ENCODE measurements around the gene MRPL18.
"Not testable (repeated sequence)": the region's sequence is repeated elsewhere in the genome, so short reads cannot be mapped to it uniquely, and the experiment has no call there.

MRPL18 gene

DNA sequence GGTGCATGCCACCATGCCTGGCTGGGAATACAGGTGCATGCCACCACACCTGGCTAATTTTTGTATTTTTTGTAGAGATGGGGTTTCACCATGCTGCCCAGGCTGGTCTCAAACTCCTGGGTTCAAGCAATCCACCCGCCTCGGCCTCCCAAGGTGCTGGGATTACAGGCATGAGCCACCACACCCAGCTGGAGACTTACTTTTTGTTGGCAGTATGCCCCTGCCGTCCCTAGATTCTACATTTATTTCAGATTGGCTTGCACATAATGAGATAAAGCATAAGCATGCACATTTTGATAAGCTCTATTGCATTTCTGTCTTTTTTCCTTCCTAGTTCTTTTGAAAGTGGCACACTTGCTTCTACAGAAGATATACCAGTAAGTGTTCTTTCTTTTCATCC, 26.5 kb downstream of the MRPL18 start:
- not testable (repeated sequence) for DNase-seq (ENCODE audit: low read depth, low spot score)

DNA sequence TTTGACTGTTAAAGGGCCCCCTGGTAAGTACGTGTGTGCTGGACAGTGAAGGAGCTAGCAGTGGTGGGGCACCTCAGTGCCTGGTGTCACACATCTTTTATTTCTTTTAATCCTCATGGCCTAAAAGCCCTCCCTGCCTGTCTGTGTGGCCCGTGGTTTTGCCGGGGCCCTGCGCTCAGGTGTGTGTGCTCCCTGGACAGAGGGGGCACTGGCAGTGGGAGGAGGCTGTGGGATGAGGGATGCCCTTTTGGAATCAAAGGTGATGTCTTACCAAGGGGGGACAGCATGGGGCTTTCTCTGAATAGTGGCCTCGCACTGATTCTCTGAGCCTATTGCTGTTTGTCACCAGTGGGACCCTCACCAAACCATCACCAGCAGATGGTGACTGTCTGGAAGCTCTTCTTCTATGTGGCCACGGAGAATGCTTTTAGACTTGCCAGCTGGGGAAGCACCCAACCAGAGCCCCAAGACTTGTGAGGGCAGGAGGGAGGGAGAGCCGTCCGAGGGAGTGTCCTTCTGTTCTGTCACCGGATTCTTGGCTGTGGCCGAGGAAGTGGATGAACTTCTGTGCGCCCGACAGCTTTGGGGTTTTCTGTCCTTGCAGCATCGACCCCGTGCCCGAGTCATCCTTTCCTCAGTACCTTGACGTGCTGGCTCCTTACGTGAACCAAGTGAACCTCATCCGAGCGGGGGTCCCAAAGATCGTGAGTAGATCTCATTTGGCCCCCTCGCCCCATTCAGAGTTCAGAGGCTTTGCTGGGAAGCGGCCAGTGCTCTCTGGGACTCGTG, 27.9 kb downstream of the MRPL18 start:
- no peak for DNase-seq (ENCODE audit: low read depth, low spot score)

DNA sequence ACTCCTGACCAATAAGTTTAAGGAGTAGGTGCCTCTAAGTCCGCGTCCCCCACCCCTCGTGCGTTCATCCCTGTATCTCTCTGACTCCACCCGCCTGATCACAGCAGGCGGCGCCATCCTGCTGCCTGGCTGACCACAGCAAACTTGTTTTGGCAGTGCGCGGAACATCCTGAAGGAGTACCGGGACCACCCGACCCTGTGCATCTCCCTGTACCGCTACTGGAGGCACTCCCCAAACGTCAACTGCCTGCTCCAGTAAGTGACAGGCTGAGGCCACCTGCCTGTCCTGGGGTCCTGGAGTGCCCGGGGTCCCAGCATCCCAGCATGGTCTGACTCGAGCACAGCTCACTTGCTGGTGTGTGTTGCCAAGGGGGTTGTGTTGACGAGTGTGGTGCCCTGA, 28.8 kb downstream of the MRPL18 start:
- no peak for DNase-seq (ENCODE audit: low read depth, low spot score)

DNA sequence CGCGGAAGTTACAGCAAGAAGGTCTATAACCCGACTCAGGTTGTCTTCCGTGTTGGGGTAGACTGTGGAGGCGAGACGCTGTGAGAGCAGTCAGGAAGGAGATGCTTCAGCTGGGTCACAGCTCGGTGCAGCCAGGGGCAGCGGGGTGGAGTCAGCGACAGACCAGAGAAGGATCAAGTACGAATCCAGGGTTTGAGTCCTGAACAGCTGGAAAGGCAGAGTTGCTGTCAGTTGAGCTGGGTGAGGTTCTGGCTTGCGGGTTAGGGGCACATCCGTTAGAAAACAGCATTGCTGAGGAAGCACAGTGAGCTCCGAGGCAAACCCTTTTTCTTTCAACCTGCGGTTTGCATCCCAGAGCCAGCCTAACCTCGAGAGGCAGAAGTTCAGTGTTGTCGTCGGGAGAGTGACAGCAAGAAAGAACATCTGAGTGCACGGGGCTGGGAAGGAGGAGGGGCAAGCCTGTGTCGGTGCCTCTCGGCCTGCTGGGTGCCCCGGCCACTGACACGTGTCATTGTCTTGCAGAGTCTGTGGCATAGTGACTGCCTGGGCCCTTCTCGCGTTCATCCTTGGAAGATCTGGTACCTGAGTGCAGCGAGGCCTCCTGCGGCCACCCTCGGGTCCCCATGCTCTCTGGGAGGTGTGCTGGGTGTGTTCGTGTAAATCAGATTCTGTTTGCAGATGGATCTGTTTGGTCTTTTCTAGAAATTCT, 29.8 kb downstream of the MRPL18 start:
- no peak for DNase-seq (ENCODE audit: low read depth, low spot score)

DNA sequence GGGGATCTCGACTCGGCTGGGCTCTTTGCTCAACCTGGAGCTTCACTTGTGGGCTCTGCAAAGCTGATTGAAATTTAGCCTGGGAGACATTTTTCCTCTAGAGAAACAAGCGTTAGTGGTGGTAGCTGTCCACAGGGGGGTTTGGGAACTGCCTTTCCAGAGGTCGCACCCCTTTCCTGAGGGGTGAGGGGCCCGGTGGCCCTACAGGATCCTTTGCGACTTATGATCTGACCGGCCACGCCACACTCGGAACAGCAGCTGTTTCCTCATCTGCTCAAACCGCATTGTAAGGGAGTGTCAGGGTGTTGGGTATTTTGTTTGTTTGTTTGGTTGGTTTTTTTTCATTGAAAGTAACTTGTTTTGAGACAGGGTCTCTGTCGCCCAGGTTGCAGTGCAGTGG, 30.9 kb downstream of the MRPL18 start:
- no peak for DNase-seq (ENCODE audit: low read depth, low spot score)

DNA sequence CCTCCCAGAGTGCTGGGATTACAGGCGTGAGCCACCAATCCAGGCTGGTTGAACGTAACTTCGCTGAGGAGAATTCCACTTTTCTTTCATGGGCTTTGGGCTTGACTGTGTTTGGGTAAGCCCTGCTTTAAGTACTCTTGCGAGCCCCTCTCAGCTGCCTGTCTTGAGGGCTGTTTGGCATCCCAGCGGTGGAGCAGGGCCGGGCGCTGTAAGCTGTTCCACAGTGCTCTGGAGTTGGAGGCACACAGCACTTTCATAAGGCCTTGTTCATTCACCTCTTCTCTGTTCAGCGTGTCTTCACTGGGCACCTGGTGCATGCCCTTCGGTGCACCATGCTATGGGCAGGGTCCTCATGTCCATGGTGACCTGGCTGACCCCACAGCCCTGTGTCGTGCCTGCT, 31.5 kb downstream of the MRPL18 start:
- no peak for DNase-seq (ENCODE audit: low read depth, low spot score)

DNA sequence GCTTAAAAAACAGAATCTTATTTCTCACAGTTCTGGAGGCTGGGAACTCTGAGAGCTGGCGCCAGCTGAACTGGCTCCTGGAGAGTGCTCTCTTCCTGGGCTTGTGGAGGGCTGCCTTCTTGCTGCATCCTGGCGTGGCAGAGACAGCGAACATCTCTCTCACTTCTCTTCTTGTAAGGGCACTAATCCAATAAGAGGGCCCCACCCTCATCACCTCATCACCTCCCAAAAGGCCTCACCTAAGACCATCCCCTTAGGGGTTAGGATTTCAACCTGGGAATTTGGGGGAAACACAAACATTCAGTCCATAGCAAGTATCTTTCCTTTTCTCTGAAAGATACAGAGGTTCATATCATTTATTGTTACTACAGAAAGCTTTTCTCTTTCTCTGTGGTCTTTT, 33.7 kb downstream of the MRPL18 start:
- DNase-seq (ENCODE audit: low read depth, low spot score) = no peak

DNA sequence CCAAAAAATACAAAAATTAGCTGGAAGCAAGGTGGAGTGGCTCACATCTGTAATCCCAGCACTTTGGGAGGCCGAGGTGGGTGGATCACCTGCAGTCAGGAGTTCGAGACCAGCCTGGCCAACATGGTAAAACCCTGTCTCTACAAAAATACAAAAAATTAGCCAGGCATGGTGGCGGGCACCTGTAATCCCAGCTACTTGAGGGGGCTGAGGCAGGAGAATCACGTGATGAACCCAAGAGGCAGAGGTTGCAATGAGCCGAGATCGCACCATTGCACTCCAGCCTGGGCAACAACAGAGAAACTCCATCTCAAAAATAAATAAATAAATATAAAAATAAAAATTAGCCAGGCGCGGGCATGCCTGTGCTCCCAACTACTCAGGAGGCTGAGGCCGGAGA, 34.4 kb downstream of the MRPL18 start:
- DNase-seq (ENCODE audit: low read depth, low spot score) = not testable (repeated sequence)

DNA sequence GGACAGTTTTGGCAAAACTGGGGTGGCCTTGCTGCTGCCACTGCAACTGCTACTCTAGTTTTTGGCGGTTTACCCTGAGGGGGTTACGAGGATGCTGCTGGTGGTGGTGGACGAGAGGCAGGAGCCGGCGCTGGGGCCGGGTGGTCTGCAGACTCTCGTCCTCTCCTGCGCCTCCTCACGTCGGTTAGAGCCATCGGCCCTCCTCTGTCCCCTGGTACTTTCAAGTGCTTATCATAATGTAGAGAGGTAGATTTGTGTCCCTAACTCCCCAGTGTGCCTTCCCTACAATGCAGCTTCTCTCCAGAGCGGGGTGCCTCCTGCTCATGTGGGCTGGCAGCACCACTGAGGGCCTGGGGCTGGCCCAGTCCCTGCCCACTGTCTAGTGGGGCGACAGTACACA, 35.7 kb downstream of the MRPL18 start:
- no peak for DNase-seq (ENCODE audit: low read depth, low spot score)

DNA sequence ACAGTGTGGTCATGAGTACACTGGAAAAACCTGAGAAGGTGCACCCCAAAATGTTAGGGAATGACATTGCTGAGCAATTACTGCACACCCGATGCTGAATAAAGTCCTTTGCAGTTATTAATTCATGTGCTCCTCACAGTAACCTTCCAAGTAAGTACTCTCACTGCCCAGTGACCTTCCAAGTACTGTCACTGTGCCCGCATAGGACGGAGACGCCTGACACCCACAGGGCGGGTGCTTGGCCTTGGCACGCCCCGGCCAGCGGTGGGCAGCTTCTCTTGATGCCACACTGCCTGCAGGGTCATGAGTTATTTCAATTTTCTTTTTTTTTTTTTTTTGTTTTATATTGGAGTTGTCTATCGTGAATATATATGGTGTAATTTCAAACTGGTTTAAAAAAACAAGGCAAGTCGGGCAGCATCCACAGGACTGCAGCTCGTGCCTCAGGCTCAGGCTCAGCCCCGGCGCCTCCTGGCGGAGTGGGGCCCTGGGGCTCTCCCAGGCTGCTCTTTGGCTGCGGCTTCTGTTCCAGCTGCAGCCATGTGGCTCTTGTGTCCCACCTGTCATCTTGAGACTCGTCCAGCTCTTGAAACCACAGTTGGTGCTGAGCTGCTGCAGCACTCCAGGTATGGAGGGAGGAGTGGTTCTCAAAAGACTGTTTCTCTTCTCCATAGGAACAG, 36.8 kb downstream of the MRPL18 start:
- no peak for DNase-seq (ENCODE audit: low read depth, low spot score)

DNA sequence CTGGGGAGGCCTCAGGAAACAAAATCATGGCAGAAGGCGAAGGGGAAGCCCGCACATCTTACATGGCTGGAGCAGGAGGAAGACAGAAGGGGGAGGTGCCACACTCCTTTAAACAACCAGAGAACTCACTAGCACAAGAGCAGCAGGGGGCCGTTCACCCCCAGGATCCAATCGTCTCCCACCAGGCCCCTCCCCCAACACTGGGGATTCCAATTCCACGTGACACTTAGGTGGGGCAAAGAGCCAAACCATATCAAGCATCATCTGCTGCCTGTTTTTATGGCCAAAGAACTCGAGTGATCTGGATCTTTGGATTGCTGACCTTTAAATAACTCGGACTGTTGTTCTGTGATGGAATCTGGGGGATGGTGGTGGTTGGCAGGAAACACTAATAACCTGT, 37.8 kb downstream of the MRPL18 start:
- DNase-seq (ENCODE audit: low read depth, low spot score) = no peak

DNA sequence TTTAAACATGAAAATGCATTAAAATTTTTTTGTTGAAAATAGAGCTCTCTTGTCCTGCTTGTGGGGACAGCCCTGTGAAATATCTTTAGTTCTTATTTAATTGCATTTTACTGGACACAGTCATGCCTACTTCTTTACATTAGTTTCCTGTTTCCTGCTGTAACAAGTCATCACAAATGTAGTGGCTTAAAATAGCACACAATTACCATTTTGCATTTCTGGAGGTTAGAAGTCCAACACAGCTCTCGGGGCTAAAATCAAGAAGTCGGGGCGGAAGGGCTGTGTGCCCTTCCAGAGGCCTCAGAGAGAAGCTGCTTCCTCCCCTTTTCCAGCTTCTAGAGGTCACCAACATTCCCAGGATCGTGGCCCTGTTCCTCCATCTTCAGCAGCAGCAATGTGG, 39.3 kb downstream of the MRPL18 start:
- no peak for DNase-seq (ENCODE audit: low read depth, low spot score)

DNA sequence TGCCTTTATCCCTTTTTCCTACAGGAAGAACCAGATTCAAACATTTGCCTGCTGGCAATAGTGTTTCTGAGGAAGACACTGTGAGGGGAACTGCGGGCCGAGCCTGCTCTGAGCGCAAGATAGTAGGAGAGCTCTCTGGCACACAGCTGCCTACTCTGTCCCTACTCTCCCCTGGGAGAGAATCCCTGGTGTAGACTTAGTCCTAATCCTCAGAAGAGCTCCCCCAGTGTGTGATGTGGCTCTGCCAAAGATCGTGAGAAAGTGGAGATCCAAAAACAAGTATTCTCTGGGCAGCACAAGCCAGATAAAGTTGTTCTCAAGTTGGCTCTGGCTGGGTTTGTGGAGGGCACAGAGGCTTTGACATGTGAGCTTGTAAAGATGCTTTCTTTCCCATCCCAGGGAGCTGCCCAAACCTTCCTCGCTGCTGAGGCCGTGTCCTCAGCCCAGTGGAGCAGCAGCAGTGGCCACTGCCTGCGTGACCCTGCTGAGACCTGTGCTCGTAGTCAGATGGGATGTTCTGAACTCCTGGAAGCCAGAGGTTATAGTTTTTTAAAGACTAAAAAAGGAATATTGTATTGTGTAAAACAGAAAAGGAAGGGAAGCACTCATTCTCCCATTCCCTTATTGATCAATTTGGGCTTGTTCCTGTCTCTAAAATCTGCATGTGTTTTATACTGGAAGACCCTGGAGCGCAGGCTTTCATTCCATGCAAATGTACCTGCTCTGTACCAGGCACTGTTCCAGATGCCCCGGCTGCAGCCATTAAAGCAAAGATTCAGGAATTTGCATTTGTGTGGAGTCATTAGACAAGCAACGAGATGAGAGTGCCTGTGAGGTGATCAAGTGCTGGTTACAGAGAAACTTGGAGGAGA, 40.5 kb downstream of the MRPL18 start:
- DNase-seq (ENCODE audit: low read depth, low spot score) = no peak

DNA sequence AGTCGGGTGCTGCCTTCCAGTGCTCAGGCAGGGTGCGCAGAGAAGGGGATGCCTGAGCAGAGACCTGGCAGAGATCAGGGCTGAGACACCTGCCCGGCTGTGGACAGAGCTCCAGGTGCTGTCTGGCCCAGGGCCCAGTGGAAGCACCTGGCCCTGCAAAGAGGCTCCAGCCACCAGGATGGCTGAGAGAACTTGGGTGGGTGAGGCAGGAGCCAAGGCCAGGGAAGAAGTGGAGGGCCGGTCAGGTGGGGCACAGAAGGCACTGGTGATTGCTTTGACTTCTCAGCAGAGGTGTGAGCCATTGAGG, 41.1 kb downstream of the MRPL18 start:
- DNase-seq (ENCODE audit: low read depth, low spot score) = no peak

DNA sequence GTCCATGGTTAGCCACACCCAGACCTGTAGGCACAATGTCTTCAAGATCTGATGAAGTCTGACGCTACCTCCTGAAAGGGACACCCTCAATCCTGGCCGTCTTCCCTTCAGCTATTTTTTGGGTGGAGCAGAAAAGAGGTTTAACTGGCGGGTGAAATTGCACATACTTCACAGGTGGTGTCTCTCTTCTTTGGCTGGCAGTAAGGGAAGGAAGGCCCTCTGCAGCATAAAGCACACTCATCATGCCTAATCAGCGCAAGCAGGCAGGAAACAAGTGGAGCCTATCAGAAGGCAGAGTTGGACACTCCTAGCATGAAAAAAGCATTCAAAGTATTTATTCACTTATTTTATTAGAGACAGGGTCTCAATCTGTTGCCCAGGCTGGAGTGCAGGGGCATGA, 42.7 kb downstream of the MRPL18 start:
- DNase-seq (ENCODE audit: low read depth, low spot score) = no peak

DNA sequence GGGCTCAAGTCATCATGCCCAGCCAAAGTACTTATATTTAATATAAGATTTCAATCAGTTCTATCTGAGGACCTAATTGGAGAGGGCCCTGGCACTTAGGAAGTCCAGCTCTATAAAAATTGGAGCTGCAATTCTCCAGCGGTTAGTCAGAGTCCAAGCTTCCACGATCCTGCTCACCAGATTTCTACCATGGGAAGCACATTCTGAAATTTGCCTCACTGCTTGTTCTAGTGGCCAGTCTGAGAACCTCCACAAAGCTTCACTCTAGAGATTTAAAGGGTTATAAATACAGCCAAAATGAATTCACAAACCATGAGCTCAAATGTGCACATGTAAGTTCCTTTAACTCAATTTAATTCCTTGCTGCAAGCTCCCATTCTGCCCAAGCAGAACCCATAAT, 43.3 kb downstream of the MRPL18 start:
- DNase-seq (ENCODE audit: low read depth, low spot score) = no peak

DNA sequence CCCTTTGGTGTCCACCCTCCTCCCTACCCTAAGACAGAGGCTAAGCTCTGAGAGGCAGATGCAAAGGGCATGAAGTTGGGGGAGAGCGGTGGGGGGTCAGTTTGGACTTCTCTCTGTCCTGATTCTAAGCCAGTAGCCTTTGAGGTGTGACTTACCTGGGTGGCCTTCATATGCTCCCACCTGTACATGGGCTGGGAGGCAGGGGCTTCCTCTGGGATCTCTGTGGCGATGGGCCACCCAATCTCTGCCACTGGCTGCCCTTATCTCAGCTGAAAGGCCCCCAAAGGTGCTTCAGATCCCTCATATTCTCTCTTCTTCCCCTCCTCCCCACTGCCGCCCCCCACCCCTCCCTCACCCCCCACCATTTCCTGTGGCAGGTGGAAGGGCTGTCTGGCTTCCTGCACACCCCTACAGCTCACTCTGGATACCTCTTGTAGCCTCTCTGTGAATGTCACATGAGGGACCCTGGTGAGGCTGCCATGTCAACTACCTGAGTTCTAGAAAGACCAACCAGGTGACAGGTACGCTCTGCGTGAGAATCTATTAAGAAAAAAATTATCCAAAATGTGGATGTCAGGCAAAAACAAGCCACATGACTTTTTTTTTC, 43.8 kb downstream of the MRPL18 start:
- no peak for DNase-seq (ENCODE audit: low read depth, low spot score)

DNA sequence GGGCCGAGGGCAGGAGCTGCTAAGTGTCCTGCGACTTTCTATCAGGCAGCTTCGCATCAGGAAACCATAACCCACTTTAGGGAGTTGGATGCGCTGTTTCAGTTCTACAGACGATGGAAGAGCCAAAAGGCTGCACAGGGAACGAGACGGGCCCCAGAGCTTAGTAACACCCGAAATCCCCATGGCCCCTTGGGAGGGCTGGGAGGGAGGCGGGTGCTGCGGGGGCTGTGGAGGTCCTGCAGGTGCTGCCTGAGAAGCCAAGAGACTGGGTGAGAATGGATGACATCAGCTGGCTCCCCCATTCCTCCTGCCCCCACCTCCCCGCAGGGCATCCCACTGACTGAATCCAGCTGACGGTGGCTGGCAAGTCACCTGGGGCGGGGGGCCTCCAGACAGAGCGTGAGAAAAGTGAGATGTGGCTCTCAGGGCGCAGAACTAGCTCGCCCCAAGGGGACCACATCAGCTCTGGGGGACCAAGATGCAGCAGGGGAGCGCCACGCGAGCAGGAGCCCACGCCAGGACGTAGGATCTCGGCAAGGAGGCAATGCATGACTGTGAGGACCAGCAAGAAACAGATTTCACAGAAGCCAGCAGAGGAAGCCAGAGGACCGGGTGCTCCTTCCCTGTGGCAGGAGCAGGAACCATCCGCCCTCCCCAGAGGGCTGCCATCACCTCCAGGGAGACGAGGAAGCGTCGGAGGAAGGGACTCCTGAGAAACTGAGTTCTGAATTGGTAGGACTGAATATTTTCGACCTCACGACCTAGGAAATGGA, 46.6 kb downstream of the MRPL18 start:
- no peak for DNase-seq (ENCODE audit: low read depth, low spot score)

DNA sequence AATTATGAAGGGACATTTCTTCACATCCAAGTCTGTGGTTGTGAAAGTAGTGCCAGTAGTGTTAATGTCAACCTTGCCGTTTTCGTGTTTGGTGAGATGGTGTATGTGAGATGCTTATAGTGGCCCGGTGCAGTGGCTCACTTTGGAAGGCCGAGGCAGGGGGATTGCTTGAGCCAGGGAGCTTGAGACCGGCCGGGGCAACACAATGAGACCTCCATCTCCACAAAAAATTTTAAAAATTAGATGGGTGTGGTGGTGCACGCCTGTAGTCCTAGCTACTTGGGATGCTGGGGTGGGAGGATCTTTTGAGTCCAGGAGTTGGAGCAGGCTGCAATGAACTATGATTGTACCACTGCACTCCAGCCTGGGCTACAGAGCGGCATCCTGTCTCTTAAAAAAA, 47.2 kb downstream of the MRPL18 start:
- no peak for DNase-seq (ENCODE audit: low read depth, low spot score)

DNA sequence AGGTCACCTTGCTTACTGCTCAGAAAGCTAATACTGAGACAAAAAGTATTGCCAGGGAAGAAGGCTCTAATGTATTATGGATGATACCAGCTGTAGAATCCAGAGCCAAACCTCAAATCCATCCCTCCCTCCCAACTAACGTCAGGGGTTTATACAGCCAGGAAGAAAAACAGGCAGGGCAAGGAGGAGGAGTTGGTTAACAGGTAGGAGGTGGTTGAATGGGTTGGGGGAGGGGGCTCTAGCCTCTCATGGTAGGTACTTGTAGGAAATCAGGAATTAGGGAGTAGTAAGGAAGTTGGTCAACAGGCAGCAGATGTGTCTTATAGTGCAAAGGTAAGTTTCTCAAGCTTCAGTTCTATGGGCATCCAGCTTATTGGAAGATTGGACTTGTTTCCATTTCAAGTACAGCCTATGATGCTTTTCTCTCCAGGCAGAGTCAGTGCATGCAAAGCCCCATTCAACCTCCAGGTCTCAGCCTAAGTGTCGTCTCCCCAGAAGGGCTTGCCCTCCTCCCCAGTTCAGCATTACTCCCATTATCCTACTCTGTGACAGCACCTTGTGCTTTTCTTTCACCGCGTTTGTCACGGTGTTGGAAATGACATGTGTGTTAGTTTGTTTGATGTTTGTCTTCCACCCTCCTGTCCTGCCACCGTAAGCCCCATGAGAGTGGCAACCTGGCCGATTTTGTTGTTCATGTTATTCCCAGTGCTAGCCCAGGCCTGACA, 47.9 kb downstream of the MRPL18 start:
- DNase-seq (ENCODE audit: low read depth, low spot score) = no peak
